A673 (cell line): ENCODE measurements around the gene PNKD.

Experiments
- CTCF ChIP-seq: fragments of 300-800, 200-600 bp; sonication (generic); conservative IDR thresholded peaks from 2 replicates; pipeline ENCODE4 v1.5.1; 2017; ENCODE audit warnings: low read depth, mild to moderate bottlenecking, antibody characterized with exemption, low read length, moderate library complexity, mixed read lengths
- EZH2 ChIP-seq: fragments of 200-600 bp; sonication (generic); IDR thresholded peaks from 2 replicates; pipeline ENCODE4 v1.6.1; 2017; ENCODE audit warnings: borderline replicate concordance, low read depth, mild to moderate bottlenecking, mixed read lengths, antibody characterized with exemption, low read length; ENCODE audit not compliant: poor library complexity, severe bottlenecking

GRCh38 chr2:218393750-218394290 is 123.5 kb downstream of the PNKD start:
- TF ChIP-seq CTCF (no peak), EZH2 (no peak)
